Esophagus (tissue), 2 donors: ENCODE results near the gene CACNA2D1. TPM values are rescaled to one million over a fixed set of nuclear protein-coding genes. Genes with fewer than 3 reads are reported as not detected.
A peak's percentile ranks its signal among the peaks of the same experiment; 100 is the strongest.

Experiments used
- H3K27ac ChIP-seq, 2 donors: one replicate each; pipeline ENCODE4 v1.5.1; 2013; ENCODE audit warnings: low read depth in 2 of 2, mild to moderate bottlenecking in 2 of 2, inconsistent platforms in 1 of 2, low read length in 1 of 2, moderate library complexity in 1 of 2
- H3K27me3 ChIP-seq, 2 donors: one replicate each; pipeline ENCODE4 v1.6.1; 2013; ENCODE audit warnings: low read length in 2 of 2, control low read depth in 1 of 2, mild to moderate bottlenecking in 1 of 2; ENCODE audit not compliant: insufficient read depth in 2 of 2, control insufficient read depth in 1 of 2
- H3K36me3 ChIP-seq, 2 donors: one replicate each; pipeline ENCODE4 v1.6.1; 2013; ENCODE audit warnings: low read length in 1 of 2; ENCODE audit not compliant: control insufficient read depth in 2 of 2, insufficient read depth in 2 of 2
- H3K4me1 ChIP-seq, 2 donors: one replicate each; pipeline ENCODE4 v1.6.1; 2013; ENCODE audit warnings: low read length in 1 of 2; ENCODE audit not compliant: control insufficient read depth in 2 of 2, insufficient read depth in 2 of 2
- H3K4me3 ChIP-seq, 2 donors: one replicate each; pipeline ENCODE4 v1.5.1; 2013; ENCODE audit warnings: low read length in 2 of 2, mild to moderate bottlenecking in 2 of 2, low read depth in 1 of 2, moderate library complexity in 1 of 2
- H3K9me3 ChIP-seq, 2 donors: one replicate each; pipeline ENCODE4 v1.6.1; 2013; ENCODE audit warnings: mild to moderate bottlenecking in 2 of 2, low read depth in 1 of 2, low read length in 1 of 2, moderate library complexity in 1 of 2; ENCODE audit not compliant: control insufficient read depth in 2 of 2, insufficient read depth in 1 of 2
- WGBS, 2 donors: extraction: QIAGEN DNeasy Blood & Tissue Kit; methylation state at CpG; one replicate each; pipeline ENCODE4 v1.1.7; 2013; 5-methylcytosine and 5-hydroxymethylcytosine counted together
- polyA plus RNA-seq, 2 donors: library from polyadenylated mRNA; stranded (reverse); fragments of 200-250 nt; gene quantifications; one replicate each; pipeline ENCODE4 v1.2.3, GENCODE V29; 2013
- donor health status: healthy with polysubstance abuse.
- donor health status: Bipolar disorder and iron deficiency.

CACNA2D1 gene
- polyA plus RNA-seq, 2 donors, result 0.90 to 1.3 TPM

- no peaks in the 10 kb centered on the region for H3K36me3 ChIP-seq
- WGBS, 2 donors, result 74 to 94% methylated on average over 1 of the region's 1 CpG
- no peaks in the 10 kb centered on the region for H3K27me3 ChIP-seq
- no peak overlapping the region for H3K4me3 ChIP-seq
- H3K9me3 ChIP-seq, result no peaks in the 10 kb centered on the region
- H3K4me1 ChIP-seq, result no peaks in the 10 kb centered on the region
- H3K27ac ChIP-seq, result no peak overlapping the region
These were observed 24.4 kb downstream of the CACNA2D1 start for GRCh38 chr7:82419200-82419599.

DNA sequence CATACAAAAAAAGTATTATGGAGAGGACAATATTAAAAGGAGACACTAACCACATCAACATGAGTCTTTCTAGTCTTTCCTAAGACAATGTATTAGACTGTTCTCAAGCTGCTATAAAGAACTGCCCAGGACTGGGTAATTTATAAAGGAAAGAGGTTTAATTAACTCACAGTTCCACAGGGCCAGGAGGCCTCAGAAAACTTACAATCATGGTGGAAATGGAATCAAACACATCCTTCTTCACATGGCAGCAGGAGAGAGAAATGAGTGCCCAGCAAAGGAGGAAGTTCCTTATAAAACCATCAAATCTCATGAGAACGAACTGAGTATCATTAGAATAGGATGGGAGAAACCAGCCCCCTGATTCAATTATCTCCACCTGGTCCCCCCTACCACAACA, 25.7 kb downstream of the CACNA2D1 start:
- no peaks in the 10 kb centered on the region for H3K4me1 ChIP-seq
- no peaks in the 10 kb centered on the region for H3K27me3 ChIP-seq
- no peak overlapping the region for H3K27ac ChIP-seq
- no peaks in the 10 kb centered on the region for H3K9me3 ChIP-seq
- no peaks in the 10 kb centered on the region for H3K36me3 ChIP-seq
- 76 to 85% methylated on average over 1 of the region's 1 CpG for WGBS, 2 donors
- no peak overlapping the region for H3K4me3 ChIP-seq

DNA sequence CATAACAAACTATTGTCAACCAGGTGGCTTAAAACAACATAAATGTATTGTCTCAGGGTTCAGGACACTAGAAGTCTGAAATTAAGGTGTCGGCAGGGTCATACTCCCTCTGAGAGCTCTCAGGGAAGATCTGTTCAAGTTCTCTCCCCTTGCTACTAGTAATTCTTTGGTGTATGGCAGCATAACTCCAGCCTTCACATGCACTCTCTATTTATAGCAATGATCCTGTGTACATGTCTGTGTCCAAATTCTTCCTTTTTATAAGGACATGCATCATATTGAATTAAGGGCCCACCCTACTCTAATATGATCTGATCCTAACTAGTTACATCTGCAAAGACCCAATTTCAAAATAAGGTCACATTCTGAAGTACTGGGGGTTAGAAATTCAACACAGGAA, 27.2 kb downstream of the CACNA2D1 start:
- Histone ChIP-seq H3K27ac (no peak overlapping the region), H3K36me3 (no peaks in the 10 kb centered on the region), H3K9me3 (no peaks in the 10 kb centered on the region), H3K27me3 (no peaks in the 10 kb centered on the region), H3K4me3 (no peak overlapping the region), H3K4me1 (no peaks in the 10 kb centered on the region)
- WGBS, 2 donors, result 95 to 97% methylated on average over 1 of the region's 1 CpG

- Histone ChIP-seq H3K9me3 (no peaks in the 10 kb centered on the region), H3K4me3 (no peak overlapping the region), H3K36me3 (no peaks in the 10 kb centered on the region), H3K27ac (no peak overlapping the region), H3K4me1 (no peaks in the 10 kb centered on the region), H3K27me3 (no peaks in the 10 kb centered on the region)
- 73 to 74% methylated on average over 3 of the region's 3 CpGs for WGBS, 2 donors
These were observed 29.2 kb downstream of the CACNA2D1 start for GRCh38 chr7:82414389-82414788.

DNA sequence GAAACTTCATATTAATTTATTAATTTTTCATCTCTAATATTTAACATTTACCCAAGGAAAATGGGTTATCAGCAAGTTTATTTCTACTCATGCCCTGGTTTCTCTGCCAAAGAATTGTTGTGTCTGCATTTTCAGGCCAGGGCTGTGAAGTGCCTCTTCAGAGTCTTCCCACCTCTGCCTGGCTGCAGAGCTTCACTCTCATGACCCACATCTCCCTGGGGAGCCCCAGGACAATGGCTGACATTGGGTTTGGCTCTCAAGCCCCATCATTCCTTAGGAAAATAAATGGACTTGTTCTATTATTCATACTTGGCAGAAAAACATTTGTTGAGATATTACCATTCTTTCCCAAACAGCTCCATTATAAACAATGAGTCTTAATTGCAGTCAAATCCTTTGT, 30.3 kb downstream of the CACNA2D1 start:
- no peaks in the 10 kb centered on the region for H3K9me3 ChIP-seq
- H3K27me3 ChIP-seq, result no peaks in the 10 kb centered on the region
- H3K36me3 ChIP-seq, result no peaks in the 10 kb centered on the region
- no peaks in the 10 kb centered on the region for H3K4me1 ChIP-seq
- H3K27ac ChIP-seq, result no peak overlapping the region
- no peak overlapping the region for H3K4me3 ChIP-seq

DNA sequence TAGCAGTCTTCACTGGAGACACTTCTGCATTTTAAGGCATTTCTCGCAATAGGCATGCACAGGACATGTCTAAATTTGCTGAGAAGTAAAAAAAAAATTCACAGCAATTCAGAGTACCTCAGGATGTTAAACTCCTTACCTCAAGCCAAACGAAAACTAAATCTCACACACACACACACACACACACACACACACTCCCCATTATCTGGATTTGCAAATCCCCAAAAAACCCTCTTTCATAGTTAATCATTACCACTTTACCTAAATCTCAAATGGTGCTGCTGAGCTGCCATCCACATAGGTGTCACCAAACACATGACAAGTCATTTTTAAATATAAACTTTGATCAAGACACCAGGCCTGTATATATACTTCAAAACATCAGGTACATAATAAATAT, 31.8 kb downstream of the CACNA2D1 start:
- Histone ChIP-seq H3K9me3 (no peaks in the 10 kb centered on the region), H3K27me3 (no peaks in the 10 kb centered on the region), H3K4me3 (no peak overlapping the region), H3K27ac (no peak overlapping the region), H3K36me3 (no peaks in the 10 kb centered on the region), H3K4me1 (no peaks in the 10 kb centered on the region)
- 50 to 64% methylated on average over 2 of the region's 2 CpGs for WGBS, 2 donors

- Histone ChIP-seq H3K27me3 (no peaks in the 10 kb centered on the region), H3K4me1 (no peaks in the 10 kb centered on the region), H3K27ac (peak overlapping the region in 1 of 2 donors; percentile 31), H3K4me3 (peak overlapping the region in 1 of 2 donors; percentile 37), H3K36me3 (no peaks in the 10 kb centered on the region), H3K9me3 (no peaks in the 10 kb centered on the region)
- 48 to 64% methylated on average over 10 of the region's 10 CpGs for WGBS, 2 donors
These were observed 33.1 kb downstream of the CACNA2D1 start for GRCh38 chr7:82410461-82410860.

GRCh38 chr7:82406937-82407336, 36.6 kb downstream of the CACNA2D1 start:
- Histone ChIP-seq H3K4me1 (no peaks in the 10 kb centered on the region), H3K27me3 (no peaks in the 10 kb centered on the region), H3K36me3 (no peaks in the 10 kb centered on the region), H3K4me3 (no peak overlapping the region), H3K27ac (no peak overlapping the region), H3K9me3 (no peaks in the 10 kb centered on the region)
- 89 to 96% methylated on average over 1 of the region's 1 CpG for WGBS, 2 donors

GRCh38 chr7:82405301-82405700, 38.3 kb downstream of the CACNA2D1 start:
- Histone ChIP-seq H3K27me3 (no peaks in the 10 kb centered on the region), H3K9me3 (no peaks in the 10 kb centered on the region), H3K36me3 (no peaks in the 10 kb centered on the region), H3K4me3 (no peak overlapping the region), H3K4me1 (no peaks in the 10 kb centered on the region), H3K27ac (no peak overlapping the region)
- 83 to 93% methylated on average over 1 of the region's 1 CpG for WGBS, 2 donors

- Histone ChIP-seq H3K4me1 (no peaks in the 10 kb centered on the region), H3K27ac (no peak overlapping the region), H3K27me3 (no peaks in the 10 kb centered on the region), H3K9me3 (no peaks in the 10 kb centered on the region), H3K36me3 (no peaks in the 10 kb centered on the region), H3K4me3 (no peak overlapping the region)
- WGBS, 2 donors, result 78 to 83% methylated on average over 2 of the region's 2 CpGs
These were observed 38.9 kb downstream of the CACNA2D1 start for GRCh38 chr7:82404652-82405051.
